GM18870 (cell line): ENCODE data around the gene PODXL.
"Not testable (repeated sequence)": the region's sequence is repeated elsewhere in the genome, so short reads cannot be mapped to it uniquely, and the experiment has no call there.

Source experiments
- ATAC-seq: cut with Tn5 transposase; IDR thresholded peaks from one replicate; pipeline ENCODE4 v1.9.1; 2021; ENCODE audit warnings: moderate library complexity; ENCODE audit not compliant: unreplicated experiment

PODXL gene

DNA sequence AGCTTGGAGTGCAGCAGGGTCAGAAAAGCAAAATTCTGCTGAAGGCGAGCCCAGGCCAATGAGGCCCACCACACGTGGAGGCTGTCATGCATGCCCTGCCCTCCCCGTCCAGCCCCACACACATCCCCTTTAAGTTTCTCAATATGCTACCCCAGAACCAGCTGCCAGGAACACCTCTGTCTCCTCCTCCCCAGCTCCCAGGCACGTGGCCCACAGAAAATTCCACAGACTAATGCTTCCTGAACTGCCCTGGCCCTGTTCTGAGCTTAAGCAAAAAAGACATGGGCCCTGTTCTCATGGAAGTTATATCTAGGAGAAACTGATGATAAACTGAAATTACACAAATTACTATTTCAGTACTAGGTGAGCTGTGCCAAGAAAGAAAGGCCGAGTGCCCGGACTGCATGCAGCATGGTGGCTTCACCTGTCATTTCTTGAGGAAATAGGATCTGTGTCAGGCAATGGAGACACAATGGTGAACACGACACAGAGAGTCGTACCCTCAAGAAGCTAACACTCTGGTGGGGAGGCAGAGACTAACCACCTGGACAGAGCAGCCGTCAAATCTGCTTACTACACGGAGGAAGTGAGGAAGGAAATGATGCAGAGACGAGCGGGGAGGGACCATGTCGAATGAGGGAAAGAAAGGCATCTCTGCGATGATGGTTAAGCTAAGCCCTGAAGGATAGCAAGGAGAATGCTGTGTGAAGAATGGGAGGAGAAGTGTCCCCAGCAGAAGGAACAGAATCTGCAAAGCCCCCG is 44.5 kb downstream of the PODXL start:
- ATAC-seq, result no peak

DNA sequence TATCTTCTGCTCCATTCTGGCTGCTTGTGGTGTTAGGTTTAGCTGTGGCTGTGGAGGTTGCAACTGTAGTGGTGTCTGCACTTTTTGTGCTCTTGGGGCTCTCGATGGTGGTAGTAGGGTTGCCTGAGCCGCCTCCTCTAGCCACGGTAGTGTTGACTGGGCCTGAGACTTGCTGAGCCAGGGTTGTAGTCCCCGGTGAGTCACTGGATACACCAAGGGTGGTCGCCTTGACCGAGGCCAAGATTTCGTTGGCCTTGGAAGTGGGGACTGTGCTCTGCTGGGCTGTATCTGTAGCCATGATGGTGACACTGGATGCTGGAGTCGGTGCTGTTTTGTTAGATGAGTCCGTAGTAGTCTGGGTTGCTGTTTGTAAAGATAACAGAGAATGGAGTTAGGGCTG is 45.4 kb downstream of the PODXL start:
- no peak for ATAC-seq

- ATAC-seq, result no peak
Measured at GRCh38 chr7:131509781-131510180, 46.6 kb downstream of the PODXL start.

- no peak for ATAC-seq
Measured at GRCh38 chr7:131508754-131509486, 47.5 kb downstream of the PODXL start.

- ATAC-seq, result peak; percentile 59
Measured at GRCh38 chr7:131507592-131508331, 48.7 kb downstream of the PODXL start.

DNA sequence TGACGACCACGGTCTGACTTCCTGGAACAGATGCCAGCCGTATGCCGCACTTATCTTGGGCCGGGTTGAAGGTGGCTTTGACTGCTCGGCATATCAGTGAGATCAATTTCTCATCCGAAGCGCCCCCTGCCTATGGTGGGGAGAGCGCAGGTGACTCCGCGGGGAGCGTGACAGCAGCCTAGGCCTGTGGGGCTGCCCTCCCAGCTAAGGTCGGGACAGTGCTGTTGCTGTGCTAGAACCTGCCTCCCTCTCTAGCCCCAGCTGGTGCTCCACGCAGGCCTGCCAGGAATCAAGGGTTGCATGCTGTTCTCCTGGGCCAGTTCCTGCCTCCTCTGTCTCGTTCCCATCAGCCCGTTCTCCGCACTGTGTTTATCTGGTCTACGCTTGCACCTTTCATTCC is 49.8 kb downstream of the PODXL start:
- ATAC-seq, result no peak

DNA sequence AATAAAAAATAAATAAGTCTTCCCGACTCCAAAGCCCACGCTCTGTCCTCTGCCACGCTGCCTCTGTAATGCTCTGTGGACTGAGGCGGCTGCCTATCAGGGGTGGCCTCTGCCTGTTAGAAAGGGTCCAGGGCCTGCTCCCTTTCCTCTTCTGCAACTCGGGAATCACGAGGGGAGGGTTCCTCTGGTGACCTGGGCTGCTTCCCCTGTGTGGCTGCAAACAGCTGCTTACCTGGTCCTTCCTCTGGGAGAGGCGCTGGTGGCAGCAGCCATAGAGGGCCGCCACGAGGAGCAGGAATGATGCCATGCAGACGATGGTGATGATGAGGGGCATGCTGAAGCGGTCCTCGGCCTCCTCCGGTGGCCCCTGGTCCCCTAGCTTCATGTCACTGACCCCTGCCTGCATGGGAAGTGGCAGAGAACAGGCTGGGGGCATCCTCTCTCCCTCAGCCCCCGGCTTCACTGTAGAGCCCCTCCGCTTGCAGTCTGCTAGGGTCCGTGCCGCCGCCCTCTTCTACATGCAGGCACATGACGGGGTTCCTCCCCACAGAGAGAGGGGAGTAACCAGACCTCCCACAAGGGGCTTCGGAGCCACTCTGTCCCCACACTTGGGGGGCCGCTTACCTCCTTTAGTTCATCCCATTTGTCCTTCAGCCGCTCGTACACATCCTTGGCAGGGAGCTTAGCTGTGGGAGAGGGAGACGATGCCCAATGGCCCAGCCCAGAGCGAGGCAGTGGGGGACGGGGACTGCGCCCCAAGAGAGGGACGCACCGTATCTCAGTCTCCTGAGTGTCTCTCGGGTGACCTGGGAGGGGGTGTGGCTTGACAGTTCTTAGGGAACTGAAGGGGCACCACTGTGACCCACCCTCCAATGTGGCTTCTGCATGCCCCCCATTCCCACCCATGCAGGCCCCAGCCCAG is 50.5 kb downstream of the PODXL start:
- ATAC-seq, result no peak

DNA sequence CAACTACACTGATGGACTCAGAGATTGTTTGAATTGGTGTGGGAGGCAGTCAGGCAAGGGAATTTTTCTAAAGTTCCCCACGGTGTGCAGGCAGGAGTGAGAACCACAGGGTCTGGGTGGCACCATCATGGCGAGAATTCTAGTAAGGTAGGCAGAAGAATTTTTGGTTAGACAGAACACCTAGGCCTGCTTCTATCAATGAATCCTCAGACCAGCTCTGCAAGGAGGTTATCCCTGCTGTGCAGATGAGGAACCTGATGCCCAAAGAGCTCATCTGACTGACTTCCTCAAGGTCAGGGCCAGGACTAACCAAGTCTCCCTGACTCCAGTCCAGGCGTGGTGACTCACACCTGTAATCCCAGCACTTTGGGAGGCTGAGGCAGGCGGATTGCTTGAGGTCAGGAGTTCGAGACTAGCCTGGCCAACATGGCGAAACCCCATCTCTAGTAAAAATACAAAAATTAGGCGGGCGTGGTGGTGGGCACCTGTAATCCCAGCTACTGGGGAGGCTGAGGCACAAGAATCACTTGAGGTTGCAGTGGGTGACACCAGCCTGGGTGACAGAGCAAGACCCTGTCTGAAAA is 51.3 kb downstream of the PODXL start:
- ATAC-seq, result not testable (repeated sequence)

GRCh38 chr7:131504157-131504899 is 52.1 kb downstream of the PODXL start:
- ATAC-seq, result no peak

DNA sequence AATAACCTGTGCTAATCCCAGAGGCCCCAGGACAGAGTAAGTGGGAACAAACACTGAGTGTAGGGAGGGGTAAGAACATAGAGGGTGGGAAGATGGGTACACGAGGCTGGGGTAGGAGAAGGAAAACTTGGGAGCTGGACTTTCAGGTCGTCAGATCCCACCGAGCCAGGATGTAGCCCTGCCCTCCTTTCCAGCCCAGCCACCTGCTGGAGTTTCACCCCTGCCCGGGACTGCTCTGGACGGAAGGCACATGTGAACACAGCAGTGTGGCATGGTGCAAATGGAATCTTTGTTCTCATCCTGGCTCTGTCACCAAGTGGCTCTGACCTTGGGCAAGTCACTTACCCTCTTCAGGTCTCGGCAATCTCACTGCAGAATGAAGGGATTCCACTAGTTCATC is 52.8 kb downstream of the PODXL start:
- no peak for ATAC-seq

GRCh38 chr7:131502810-131503508 is 53.5 kb downstream of the PODXL start:
- no peak for ATAC-seq

GRCh38 chr7:131501930-131502685 is 54.3 kb downstream of the PODXL start:
- no peak for ATAC-seq

- ATAC-seq, result peak; percentile 80
Measured at GRCh38 chr7:131501422-131501821, 55.0 kb downstream of the PODXL start.

DNA sequence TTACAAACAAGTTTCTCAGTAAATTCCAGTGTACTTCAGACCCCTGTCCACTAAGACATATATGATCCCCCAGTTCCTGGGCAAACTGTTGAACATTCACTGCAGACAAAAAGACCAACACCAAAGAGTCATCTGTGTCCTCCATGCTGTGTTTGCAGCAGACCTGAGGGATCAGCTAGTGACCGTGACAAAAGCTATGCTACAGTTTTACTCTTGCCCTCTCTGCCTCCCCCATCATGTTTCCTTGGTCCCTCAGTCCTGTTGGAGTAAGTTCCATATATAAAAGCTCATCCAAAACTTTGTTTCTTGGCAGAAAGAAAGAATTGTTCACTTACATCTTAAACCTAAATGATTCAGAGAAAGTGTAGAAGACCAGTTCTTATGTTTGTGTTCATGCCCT is 56.1 kb downstream of the PODXL start:
- ATAC-seq, result no peak

DNA sequence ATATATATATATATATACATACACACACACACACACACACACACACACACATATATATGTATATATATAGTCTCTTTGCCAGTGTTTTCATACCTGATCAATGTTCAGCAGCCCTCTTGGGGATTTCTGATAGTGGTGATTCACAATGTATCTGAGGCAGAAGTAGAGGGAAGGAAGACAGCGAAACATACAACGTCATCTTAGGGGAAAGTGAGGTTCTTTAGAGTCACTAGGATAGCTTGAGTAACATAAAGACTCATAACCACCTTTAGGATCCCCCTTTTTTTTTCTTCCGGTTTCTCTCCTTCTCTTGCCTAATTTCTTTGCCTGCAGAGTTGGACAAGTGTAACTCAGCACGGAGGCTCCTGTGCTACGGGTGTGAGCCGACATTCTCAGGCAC is 56.6 kb downstream of the PODXL start:
- no peak for ATAC-seq

DNA sequence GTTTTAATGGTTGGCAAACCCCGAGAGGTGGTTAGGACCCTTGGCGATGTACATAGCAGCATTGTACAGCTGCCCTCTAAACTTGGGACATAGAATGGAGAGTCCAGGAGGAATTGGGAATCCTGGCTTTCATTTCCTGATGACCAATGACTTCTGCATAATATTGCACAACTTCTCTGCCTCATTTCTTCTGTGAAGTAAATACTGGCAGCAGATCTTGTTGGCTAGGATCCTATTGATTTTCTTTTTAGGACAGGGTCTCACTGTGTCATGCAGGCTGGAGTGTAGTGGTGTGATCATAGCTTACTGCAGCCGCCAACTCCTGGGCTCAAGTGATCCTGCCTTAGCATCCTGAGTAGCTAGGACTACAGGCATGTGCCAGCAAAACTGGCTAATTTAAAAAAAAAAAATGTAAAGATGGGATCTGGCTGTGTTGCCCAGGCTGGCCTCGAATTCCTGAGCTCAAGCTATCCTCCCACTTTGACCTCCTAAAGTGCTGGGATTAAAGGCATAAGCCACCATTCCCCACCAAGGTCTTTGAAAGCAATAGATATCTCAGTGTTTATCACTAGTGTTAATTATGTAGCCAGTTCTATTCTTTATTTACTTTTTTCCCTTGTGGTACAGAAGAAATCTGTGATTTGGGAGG is 58.1 kb downstream of the PODXL start:
- no peak for ATAC-seq

DNA sequence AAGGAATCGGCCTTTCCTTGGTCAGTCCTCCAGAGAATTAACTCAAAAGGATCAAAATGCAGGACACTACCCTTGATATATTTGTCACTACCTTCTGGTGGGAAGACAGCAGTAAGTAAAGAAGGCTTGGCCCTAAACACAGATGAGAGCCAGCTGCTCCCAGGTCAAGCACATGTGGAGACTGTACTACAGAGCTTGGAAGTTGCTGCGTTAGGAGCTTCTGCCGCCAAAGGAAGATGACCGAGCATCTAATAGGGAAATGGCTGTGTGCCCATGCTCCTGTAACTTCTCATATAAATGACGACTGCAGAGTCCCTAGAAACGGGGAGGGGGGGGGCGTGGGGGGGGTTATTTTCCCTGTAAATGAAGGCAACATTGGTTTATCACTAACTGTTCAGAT is 59.0 kb downstream of the PODXL start:
- ATAC-seq, result no peak
